HG02885 (cell line): ENCODE data around the gene SLC25A42.

Source experiments
- ATAC-seq: cut with Tn5 transposase; IDR thresholded peaks from one replicate; pipeline ENCODE4 v1.9.1; 2021; ENCODE audit warnings: mild to moderate bottlenecking; ENCODE audit not compliant: unreplicated experiment, poor library complexity

SLC25A42 gene

GRCh38 chr19:19155495-19156219, 91.9 kb downstream of the SLC25A42 start:
- ATAC-seq = peak; percentile 79

GRCh38 chr19:19157808-19158207, 94.0 kb downstream of the SLC25A42 start:
- ATAC-seq = no peak

GRCh38 chr19:19159534-19159933, 95.7 kb downstream of the SLC25A42 start:
- no peak for ATAC-seq

- ATAC-seq = peak; percentile 47
These were observed 96.8 kb downstream of the SLC25A42 start for GRCh38 chr19:19160461-19161035.

GRCh38 chr19:19162495-19162894, 98.7 kb downstream of the SLC25A42 start:
- no peak for ATAC-seq
